AG10803 (cell line): ENCODE results near the gene DNAH10.

ENCODE experiments used
- DNase-seq: peaks from one replicate; pipeline ENCODE4 v3.0.0; 2010; ENCODE audit warnings: low read depth
- H3K4me3 ChIP-seq: 2 replicates; pipeline ENCODE4 v1.5.1; 2011; ENCODE audit warnings: mild to moderate bottlenecking, low read length, control low read depth
- TF ChIP-seq, protein P1 (sequence below): conservative IDR thresholded peaks from 2 replicates; pipeline ENCODE4 v1.5.1; 2011; ENCODE audit warnings: mild to moderate bottlenecking, low read length, control low read depth, inconsistent platforms

The DNAH10 gene

DNA sequence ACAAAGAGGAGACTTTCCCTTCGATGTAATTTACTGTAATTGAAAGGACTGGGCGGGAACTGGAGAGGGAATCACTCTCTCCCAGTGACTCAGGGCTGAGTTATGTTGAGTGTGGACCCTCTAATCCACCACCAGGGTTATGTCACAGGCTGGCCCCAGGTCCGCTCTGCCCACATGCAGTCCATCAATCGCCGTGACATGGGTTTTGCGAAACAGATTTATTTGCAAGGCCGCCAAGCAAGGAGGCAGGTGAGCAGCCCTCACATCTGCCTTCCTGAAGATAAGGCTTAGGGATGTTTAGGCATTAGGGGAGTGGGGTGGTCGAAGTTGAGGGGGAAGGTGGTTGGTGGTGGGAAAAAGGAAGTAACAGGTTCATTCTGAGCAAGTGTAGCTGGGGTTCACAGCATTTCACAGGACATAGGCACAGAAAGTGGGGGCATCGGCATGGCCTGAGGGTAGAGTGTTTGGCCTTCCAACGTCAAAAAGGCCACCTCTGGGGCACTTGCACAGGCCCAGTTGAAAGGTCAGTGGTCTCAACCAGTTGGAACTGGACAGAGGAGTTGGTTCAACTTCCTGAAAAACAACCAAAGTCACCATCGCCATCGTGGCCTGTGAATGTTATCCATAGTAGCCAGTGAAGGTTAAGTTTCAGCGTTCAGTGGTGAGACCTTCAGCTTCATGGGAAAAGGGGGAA is 66.9 kb downstream of the DNAH10 start:
- no peak overlapping the region for H3K4me3 ChIP-seq
- no peak for DNase-seq
- TF ChIP-seq, protein P1, sequence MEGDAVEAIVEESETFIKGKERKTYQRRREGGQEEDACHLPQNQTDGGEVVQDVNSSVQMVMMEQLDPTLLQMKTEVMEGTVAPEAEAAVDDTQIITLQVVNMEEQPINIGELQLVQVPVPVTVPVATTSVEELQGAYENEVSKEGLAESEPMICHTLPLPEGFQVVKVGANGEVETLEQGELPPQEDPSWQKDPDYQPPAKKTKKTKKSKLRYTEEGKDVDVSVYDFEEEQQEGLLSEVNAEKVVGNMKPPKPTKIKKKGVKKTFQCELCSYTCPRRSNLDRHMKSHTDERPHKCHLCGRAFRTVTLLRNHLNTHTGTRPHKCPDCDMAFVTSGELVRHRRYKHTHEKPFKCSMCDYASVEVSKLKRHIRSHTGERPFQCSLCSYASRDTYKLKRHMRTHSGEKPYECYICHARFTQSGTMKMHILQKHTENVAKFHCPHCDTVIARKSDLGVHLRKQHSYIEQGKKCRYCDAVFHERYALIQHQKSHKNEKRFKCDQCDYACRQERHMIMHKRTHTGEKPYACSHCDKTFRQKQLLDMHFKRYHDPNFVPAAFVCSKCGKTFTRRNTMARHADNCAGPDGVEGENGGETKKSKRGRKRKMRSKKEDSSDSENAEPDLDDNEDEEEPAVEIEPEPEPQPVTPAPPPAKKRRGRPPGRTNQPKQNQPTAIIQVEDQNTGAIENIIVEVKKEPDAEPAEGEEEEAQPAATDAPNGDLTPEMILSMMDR, result no peak

DNA sequence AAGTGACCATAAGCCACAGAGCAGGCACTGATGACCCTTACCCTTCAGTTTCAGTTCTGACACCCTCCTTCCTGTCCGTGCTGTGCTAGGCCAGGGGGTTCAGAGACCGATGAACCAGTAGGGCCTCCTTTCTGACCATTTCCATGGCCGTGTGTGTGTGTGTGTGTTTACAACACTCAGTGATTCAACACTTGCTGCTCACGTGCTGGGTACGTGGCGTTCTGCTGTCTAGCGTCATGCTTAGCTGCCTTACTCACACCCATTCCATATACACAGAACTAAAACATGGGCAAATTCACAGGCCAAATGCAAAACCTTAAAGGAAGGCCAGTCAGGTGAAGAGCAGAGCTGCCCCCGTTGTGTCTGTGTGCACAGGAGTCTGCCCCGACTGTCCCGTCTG is 67.5 kb downstream of the DNAH10 start:
- TF ChIP-seq, protein P1, result no peak
- no peak overlapping the region for H3K4me3 ChIP-seq
- no peak for DNase-seq

DNA sequence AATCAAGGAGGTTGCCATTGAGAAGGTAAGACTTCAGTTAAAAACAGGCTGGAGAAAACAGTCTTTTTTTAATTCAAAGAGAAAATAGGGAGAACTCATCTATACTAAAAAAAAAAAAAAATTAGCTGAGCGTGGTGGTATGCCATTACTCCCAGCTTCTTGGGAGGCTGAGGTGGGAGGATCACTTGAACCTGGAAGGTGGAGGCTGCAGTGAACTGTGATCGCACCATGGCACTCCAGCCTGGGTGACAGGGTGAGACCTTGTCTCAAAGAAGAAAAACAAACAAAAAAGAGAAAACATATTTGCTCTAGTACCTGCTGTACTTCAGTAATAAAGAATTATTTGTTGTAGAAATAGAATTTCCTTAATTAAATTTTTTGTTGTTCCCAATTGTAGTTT is 68.6 kb downstream of the DNAH10 start:
- H3K4me3 ChIP-seq, result no peak overlapping the region
- TF ChIP-seq, protein P1, result no peak
- DNase-seq, result no peak

DNA sequence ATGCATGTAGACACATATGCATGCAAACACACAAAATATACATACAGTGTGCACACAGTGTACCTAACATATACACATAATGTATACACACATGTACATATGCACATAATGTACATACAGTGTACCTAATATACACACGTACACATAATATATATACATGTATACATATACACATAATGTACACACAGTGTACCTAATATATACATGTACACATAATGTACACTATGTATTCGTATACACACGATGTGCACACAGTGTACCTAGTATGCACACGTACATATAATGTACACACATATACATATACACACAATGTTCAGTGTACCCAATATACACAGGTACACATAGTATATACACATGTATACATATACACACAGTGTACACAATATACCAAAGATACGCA is 70.0 kb downstream of the DNAH10 start:
- no peak overlapping the region for H3K4me3 ChIP-seq
- DNase-seq, result no peak
- TF ChIP-seq, protein P1, result no peak

DNA sequence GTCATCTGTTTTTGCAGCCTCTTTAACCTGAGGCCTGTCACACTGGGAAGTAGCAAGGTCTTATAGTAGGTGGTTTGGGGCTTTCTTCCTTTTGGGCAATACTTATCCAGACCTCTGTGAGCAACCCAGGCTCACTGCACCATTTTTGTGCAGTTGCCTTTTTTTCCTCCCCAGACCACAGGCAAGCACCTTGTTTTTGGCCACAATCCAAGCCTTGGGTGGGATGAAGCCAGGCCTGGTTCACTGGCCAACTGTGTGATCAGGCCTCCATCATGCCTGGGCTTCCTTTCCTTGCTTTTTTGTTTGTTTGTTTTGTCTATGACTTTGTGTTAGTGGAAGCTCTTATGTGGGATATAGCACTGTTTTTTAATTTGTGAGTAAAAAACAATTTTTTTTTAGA is 71.7 kb downstream of the DNAH10 start:
- TF ChIP-seq, protein P1, result no peak
- no peak for DNase-seq
- H3K4me3 ChIP-seq, result no peak overlapping the region

DNA sequence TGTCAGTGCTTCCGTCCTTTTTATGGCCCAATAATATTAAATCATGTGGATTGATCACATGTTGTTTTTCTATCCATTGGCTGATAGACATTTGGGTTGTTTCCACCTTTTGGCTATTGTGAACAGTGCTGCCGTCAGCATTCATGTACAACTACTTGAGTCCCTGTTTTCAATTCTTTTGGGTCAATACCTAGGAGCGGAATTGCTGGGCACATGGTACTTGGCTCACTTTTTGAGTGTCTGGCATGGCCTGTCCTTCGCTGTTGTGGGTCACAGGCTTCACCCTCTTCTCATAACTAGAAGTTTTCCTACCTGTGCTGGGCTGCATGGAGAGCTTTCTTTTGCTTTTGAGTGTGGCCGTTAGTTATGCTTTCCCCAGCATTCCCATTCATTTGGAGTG is 72.7 kb downstream of the DNAH10 start:
- DNase-seq, result no peak
- no peak overlapping the region for H3K4me3 ChIP-seq
- TF ChIP-seq, protein P1, result no peak

DNA sequence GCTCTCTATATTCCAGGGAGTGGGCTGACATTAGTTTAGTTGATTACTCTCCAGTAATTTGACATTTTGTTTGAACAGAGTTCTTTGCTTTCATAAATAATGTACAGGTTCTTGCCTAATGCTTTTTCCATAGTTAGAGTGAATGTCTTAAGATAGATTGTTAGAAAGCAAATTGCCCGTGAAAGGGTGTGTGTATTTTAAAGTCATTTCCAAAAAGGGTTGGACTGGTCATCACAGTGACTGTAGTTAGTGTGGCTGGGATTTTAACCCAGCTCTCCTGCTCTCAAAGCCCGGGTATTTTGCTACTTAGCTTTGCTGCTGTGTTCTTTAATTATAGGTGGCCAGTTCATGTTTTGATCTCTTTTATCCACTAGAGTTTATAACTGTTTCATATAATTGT is 74.2 kb downstream of the DNAH10 start:
- no peak overlapping the region for H3K4me3 ChIP-seq
- DNase-seq, result no peak
- TF ChIP-seq, protein P1, result no peak
